Panc1 (cell line): ENCODE measurements around the gene C22orf23. TPM values are rescaled to one million over a fixed set of nuclear protein-coding genes. Genes with fewer than 3 reads are reported as not detected.

Experiments used
- ATAC-seq: fragments of 200-7000 bp; cut with Tn5 transposase; 2 replicates; pipeline ENCODE4 v1.9.1; 2020; ENCODE audit warnings: mild to moderate bottlenecking, moderate library complexity
- BruUV-seq: library from RNA; stranded (reverse); fragments of 400-500 nt; replicated peaks from 2 replicates; lab custom pipeline; 2021; lab: Mats Ljungman, UMichigan
- CTCF ChIA-PET: fragments of 300-600 bp; sonication (Branson Sonifier 250); formaldehyde crosslinking; loops from one replicate; lab custom pipeline; 2022; ENCODE audit warnings: antibody characterized with exemption; lab: Charles Lee
- POLR2A ChIA-PET: fragments of 300-600 bp; sonication (Branson Sonifier 250); formaldehyde crosslinking; loops from one replicate; lab custom pipeline; 2022; ENCODE audit warnings: antibody characterized with exemption; lab: Charles Lee
- DNase-seq: peaks from one replicate; pipeline ENCODE4 v3.0.0-alpha.2; 2010; ENCODE audit warnings: low read depth, low spot score
- H3K27ac ChIP-seq: 2 replicates; pipeline ENCODE4 v1.5.1; 2011; ENCODE audit warnings: mild to moderate bottlenecking, low read length, inconsistent platforms
- H3K27me3 ChIP-seq: fragments of 200-500 bp; sonication (Bioruptor generic); 2 replicates; pipeline ENCODE4 v1.6.0; 2014; ENCODE audit warnings: low read length, inconsistent platforms; ENCODE audit not compliant: control insufficient read depth, insufficient read depth
- H3K36me3 ChIP-seq: fragments of 200-500 bp; sonication (Bioruptor generic); 2 replicates; pipeline ENCODE4 v1.5.1; 2014; ENCODE audit warnings: inconsistent platforms, mild to moderate bottlenecking, low read length, moderate library complexity; ENCODE audit not compliant: control insufficient read depth, insufficient read depth
- H3K4me1 ChIP-seq: 2 replicates; pipeline ENCODE4 v1.5.1; 2011; ENCODE audit warnings: inconsistent platforms, mild to moderate bottlenecking, low read length, moderate library complexity; ENCODE audit not compliant: control insufficient read depth, insufficient read depth
- H3K4me3 ChIP-seq, 2 experiments: 2 replicates each; pipeline ENCODE4 v1.5.1; 2011 to 2012; ENCODE audit warnings: low read depth in 2 of 2, low read length in 2 of 2, mild to moderate bottlenecking in 2 of 2, inconsistent platforms in 1 of 2, moderate library complexity in 1 of 2
- H3K9me3 ChIP-seq: fragments of 200-500 bp; sonication (Bioruptor generic); 2 replicates; pipeline ENCODE4 v1.5.1; 2014; ENCODE audit warnings: low read depth, mild to moderate bottlenecking, inconsistent platforms, low read length, moderate library complexity; ENCODE audit not compliant: control insufficient read depth, insufficient read depth
- CTCF ChIP-seq: fragments of 450-650 bp; IDR thresholded peaks from 2 replicates; pipeline ENCODE4 v1.5.1; 2017; ENCODE audit warnings: mild to moderate bottlenecking
- POLR2AphosphoS5 ChIP-seq: IDR thresholded peaks from 2 replicates; pipeline ENCODE4 v1.6.1; 2012; ENCODE audit warnings: mild to moderate bottlenecking, low read depth, low read length, moderate library complexity
- REST ChIP-seq, 2 experiments: IDR thresholded peaks; 2 replicates each; pipeline ENCODE4 v1.6.1; 2011 to 2012; ENCODE audit warnings: low read depth in 2 of 2, control low read depth in 1 of 2, low read length in 1 of 2, mild to moderate bottlenecking in 1 of 2, moderate library complexity in 1 of 2; ENCODE audit not compliant: insufficient read depth in 1 of 2
- SIN3A ChIP-seq: IDR thresholded peaks from 2 replicates; pipeline ENCODE4 v1.6.1; 2012; ENCODE audit warnings: low read depth, mild to moderate bottlenecking, low read length, moderate library complexity, borderline replicate concordance; ENCODE audit not compliant: insufficient read depth
- TCF7L2 ChIP-seq: IDR thresholded peaks from 2 replicates; pipeline ENCODE4 v1.6.1; 2011; ENCODE audit warnings: mild to moderate bottlenecking, low read depth, low read length, inconsistent platforms
- in situ Hi-C: cut with HindIII; loops from 2 replicates; pipeline ENCODE4 v1.10.0; 2016; ENCODE audit warnings: low sequenced_read_pairs, low pct_unique_long_range_greater_than_20kb
- intact Hi-C: fragments of 100-400 bp; cut with micrococcal nuclease; formaldehyde crosslinking; loops from one replicate; pipeline ENCODE4 v1.10.0; 2022; ENCODE audit not compliant: unreplicated experiment
- total RNA-seq: library from RNA; stranded (reverse); gene quantifications from one replicate; pipeline ENCODE4 v1.2.1, GENCODE V29; 2021; ENCODE audit not compliant: unreplicated experiment

C22orf23 gene
- total RNA-seq, 1 experiment from 2014 or later = 0.49 TPM

GRCh38 chr22:37995460-37995859, 42.1 kb upstream of the C22orf23 start:
- H3K4me1 ChIP-seq = no peaks in the 10 kb centered on the region
- POLR2A ChIA-PET = no interaction called here
- intact Hi-C loops = no loop called here
- H3K9me3 ChIP-seq = no peaks in the 10 kb centered on the region
- H3K27me3 ChIP-seq = no peaks in the 10 kb centered on the region
- DNase-seq (no peak), ATAC-seq (no peak)
- no peaks in the 10 kb centered on the region for H3K36me3 ChIP-seq
- TF ChIP-seq POLR2AphosphoS5 (no peak), TCF7L2 (no peak), CTCF (no peak), SIN3A (no peak)
- H3K4me3 ChIP-seq = no peak overlapping the region
- CTCF ChIA-PET = no interaction called here
- no peak overlapping the region for H3K27ac ChIP-seq
- in situ Hi-C loops = no loop called here
- BruUV-seq = no TSS peak

GRCh38 chr22:37994982-37995381, 41.6 kb upstream of the C22orf23 start:
- Histone ChIP-seq H3K27ac (no peak overlapping the region), H3K4me3 (no peak overlapping the region), H3K9me3 (no peaks in the 10 kb centered on the region), H3K4me1 (no peaks in the 10 kb centered on the region), H3K36me3 (no peaks in the 10 kb centered on the region), H3K27me3 (no peaks in the 10 kb centered on the region)
- DNase-seq (no peak), ATAC-seq (no peak)
- in situ Hi-C loops = no loop called here
- intact Hi-C loops = no loop called here
- no peak for TF ChIP-seq POLR2AphosphoS5
- no peak for TF ChIP-seq REST (IDR thresholded peaks at IDR 0.05; ENCODE audit: insufficient read depth in 1 of 2, low read depth in 2 of 2, low read length in 1 of 2)
- TF ChIP-seq TCF7L2 = no peak
- TF ChIP-seq SIN3A = no peak
- no peak for TF ChIP-seq CTCF
- ChIA-PET CTCF (no interaction called here), POLR2A (no interaction called here)
- BruUV-seq = no TSS peak
